ENCODE results near the gene CLK3.
"Not testable (repeated sequence)": the region's sequence is repeated elsewhere in the genome, so short reads cannot be mapped to it uniquely, and the experiment has no call there.

CLK3 gene

DNA sequence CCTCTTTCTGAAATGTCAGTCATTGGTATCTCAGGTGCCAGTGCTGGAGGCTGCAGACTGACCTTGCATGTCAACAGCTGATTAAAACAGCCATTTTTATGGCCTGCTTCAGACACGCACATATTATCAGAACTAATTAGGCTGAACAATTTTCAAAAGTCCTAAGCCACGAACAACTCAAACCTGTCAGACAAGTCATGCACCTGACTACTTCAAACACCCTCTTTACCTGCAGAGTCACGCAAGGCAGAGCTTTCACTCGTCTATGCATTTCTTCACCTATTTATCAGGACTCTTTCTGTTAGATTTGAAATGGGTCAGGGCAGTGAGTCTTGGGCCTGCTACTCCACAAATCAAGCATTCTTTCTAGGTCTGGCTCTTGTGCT lies 26.7 kb downstream of the CLK3 start:
- DNase-seq (ENCODE audit: low read depth in 2 of 2): no peak

- DNase-seq (ENCODE audit: low read depth in 2 of 2): no peak
Observed at GRCh38 chr15:74642734-74643664, 27.4 kb downstream of the CLK3 start.

DNA sequence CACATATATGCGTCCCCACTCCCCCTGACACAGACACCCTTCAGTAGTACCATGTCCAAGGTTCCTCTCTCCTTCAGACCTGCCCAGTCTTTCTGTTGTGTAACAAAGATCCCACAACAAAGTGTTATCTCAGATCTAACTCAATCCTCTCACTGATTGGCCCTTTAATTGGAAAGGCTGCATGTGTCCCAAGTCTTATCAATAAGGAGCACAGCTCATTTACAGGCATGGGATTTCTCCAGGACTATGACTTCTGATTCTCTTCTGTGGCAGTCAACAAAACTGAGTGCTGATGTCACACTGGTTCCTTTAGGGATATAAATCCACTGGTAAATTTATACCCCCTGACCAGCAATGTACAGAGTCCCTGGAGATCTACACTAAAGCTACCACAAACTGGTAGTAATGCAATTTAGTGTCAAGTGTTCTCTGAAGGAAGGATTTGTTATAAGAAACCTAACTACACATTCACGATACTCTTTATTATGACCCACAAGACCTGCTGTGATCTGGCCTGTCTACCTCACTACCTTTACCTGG lies 28.1 kb downstream of the CLK3 start:
- DNase-seq (ENCODE audit: low read depth in 2 of 2): no peak

DNA sequence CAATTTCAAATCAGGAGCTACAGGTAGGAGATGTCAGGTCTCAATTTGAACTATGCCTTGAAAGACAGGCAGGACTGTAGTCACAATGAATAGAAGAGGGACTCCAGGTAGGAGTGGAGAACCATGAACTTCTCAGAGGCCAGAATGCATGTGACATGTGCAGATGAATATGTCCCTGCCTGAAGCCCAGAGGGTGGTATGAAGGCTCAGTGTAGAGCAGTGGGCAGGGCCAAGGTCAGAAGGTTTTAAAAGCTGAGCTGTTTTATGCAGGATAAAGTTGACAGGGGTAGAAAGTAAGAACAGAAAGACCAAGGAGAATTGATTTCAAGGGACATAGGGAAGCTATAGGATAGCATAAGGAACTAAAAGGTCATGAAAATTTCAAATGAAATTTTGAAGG lies 30.8 kb downstream of the CLK3 start:
- no peak for DNase-seq (ENCODE audit: low read depth in 2 of 2)

DNA sequence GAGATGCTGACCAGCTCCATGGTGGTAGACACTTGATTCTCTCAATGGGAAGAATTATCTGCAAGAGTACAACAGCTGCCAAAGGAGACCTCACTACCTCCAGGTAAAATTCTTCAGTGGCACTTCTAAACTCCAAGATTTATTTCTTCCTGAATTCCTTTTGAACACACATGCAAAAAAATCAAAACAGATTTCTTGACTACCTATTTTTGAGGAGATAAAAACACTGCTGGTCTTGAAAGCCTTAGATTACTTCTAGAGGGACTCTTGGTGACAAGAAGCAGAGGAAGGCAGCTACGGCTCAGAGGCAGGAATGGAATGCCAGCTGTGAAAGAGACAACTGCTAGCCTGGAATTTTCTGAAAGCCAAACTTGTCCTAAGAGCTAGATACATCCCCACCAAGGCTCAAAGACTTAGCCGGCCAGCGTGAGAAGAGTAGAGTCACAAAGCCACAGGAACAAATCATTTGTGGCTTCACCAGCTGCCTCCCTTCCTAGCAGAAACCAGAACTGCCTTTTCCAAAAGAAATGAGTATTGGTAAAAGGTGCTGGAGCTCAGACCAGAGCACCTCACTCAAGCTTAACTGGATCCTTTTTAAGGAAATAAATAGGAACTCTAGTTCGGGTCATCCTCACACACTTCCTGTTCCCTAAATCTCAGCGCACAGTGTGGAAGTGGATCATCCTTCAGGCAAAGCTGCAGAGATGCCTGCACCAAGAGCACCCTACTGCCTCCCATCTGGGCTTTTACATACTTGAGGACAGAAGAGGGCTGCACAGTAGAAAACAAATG lies 32.6 kb downstream of the CLK3 start:
- DNase-seq (ENCODE audit: low read depth in 2 of 2): no peak

DNA sequence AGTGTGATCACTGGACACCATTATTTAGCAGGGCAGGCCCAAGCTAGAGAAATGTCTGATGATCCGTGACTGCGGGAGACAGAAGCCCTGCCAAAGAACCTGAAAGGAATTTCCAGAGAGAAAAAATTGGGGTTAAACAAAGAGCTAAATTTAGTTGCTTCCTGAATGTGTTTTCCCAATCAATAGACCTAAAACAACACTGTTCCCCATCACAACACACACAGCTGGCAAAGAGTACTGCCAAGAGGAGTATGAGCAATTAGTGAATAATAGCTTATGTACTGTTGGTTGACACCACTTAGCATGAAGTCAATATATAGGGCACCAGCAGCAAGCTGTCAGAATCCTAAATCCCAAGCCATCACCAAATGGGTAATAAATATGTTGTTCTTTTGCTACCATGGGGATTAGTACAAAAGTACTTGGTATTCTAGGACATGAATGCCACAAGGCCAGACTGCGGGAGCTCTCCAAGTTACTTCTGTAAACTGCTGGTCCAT lies 35.7 kb downstream of the CLK3 start:
- DNase-seq (ENCODE audit: low read depth in 2 of 2): no peak

GRCh38 chr15:74653426-74654102 lies 37.9 kb downstream of the CLK3 start:
- no peak for DNase-seq (ENCODE audit: low read depth in 2 of 2)

DNA sequence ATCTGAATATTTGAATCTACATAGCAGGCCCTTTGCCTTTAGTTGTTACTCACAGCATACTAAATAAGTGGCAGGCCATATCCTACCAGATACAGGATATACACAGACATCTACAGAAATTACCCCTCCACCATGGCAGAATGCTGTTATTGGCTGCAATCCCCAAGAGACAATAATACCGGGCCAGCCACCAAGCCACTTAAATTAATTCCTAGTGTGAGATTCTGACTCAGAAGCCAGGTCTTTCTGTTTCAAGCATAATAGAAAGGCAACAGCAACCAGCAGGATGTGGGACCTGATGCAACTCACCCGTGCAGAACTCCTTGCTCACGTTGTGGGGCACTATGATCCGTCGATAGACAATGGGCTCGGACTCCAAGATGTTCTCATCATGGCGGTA lies 39.8 kb downstream of the CLK3 start:
- no peak for DNase-seq (ENCODE audit: low read depth in 2 of 2)

DNA sequence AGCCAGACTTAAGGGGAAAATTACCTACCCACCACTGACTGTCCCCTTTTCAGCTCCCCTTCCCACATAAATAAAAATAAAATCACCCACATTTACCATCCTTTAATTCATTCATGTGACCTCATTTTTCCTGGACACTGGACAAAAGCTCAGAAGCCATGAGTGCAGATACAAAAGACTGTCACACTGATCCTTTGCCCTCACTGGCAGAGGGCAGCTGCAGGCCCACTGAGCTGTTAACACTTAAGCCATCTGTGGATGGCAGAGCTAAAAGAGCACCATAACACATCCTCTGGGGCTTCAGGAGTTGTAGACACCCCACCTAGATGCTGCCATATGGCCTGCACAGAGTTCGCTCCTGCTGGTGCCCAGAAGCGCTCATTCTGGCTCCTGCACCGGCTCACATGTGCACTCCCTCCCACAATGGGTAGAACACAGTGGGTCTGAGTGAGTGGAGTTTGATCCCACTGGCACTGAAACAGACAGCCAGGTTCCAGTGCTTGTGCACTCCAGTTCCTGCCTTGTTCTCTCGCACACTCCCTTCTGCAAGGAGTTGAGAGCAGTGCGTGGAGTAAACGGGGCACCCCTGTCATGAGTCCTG lies 41.4 kb downstream of the CLK3 start:
- no peak for DNase-seq (ENCODE audit: low read depth in 2 of 2)

- DNase-seq (ENCODE audit: low read depth in 2 of 2): no peak
Observed at GRCh38 chr15:74657846-74658245, 42.2 kb downstream of the CLK3 start.

DNA sequence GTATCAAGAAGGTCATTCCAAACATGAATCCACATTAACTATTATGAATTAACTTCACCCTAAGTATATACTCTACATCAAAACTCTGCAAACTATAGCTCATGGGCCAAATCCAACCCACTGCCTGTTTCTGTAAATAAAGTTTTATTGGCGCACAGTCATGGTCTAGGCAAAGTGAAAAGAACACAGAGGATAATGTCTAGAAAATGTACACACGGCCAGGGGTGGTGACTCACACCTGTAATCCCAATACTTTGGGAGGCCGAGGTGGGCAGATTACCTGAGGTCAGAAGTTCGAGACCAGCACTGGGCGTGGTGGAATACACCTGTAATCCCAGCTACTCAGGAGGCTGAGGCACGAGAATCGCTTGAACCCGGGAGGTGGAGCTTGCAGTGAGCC lies 45.6 kb downstream of the CLK3 start:
- not testable (repeated sequence) for DNase-seq (ENCODE audit: low read depth in 2 of 2)

- DNase-seq (ENCODE audit: low read depth in 2 of 2): no peak
Observed at GRCh38 chr15:74662064-74662860, 46.6 kb downstream of the CLK3 start.

DNA sequence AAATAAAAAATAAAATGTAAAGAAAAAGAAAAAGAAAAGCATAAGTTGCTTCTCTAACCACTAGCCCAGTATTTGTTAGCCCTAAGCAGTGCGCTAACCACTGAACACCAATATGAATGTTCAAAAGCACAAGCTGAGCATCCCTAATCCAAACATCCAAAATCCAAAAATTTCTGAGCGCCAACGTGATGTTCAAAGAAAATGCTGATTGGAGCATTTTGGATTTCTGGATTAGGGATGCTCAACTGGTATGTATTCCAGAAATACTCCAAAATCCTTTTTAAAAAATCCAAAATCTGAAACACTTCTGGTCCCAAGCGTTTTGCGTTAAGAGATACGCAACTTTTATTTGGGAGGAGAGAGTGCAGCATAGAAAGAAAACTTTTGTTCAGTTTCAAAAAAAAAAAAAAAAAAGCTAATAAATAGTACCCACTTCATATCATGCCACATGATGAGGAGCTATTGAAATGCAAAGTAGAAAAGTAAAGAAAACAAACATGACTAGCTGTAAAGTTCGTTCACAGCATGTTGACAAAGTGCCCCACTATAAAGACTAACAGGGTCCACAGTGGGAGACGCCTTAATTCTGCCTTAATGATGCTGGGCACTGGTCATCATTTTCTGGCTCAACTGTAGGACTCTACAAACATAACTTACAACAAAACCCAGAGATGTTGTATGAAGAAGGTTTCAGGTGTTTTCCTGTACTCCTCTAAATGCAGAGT lies 47.8 kb downstream of the CLK3 start:
- DNase-seq (ENCODE audit: low read depth in 2 of 2): no peak

DNA sequence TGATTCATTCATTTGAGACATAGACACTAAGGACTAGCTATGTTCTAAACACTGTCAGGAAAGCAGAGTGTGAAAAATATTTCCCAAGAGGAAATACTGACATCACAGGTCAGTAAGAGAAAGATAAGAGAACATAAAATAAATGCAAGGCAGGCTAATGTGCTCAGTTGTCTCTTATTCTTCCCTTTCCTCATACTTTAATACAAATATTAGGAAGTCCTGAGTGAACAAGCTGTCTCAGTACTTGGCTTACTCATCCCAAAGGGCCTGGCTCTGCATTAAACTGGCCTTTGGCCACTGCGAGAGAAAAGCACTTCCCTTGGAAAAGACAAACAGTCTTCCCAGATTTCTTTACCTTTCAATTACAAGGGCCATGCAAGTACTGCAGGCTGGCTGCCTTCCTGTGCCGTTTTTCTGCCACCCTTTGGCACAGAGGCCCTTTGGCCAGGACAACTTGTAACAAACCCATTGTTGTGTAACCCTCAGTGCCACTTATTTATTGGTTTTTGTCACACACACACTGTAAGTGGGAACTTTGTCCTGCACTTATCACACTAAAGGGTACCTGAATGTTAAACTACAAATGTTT lies 48.5 kb downstream of the CLK3 start:
- no peak for DNase-seq (ENCODE audit: low read depth in 2 of 2)

GRCh38 chr15:74664670-74665069 lies 49.0 kb downstream of the CLK3 start:
- DNase-seq (ENCODE audit: low read depth in 2 of 2): no peak

- no peak for DNase-seq (ENCODE audit: low read depth in 2 of 2)
Observed at GRCh38 chr15:74667975-74668374, 52.3 kb downstream of the CLK3 start.

DNA sequence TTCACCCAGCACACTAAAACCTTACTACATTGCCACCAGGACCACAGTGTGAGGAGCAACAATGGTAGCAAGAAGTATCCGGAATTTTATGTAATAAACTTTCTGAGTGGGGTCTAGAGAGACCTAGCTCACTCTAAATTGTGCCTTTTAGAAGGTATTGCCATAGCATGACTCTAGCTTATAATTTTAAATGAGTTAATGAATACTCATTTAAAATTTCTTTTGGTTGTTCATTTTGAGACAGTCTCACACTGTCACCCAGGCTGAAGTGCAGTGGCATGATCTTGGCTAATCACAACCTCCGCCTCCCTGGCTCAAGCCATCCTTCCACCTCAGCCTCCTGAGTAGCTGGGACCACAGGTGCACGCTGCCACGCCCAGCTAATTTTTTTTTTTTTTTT lies 54.0 kb downstream of the CLK3 start:
- DNase-seq (ENCODE audit: low read depth in 2 of 2): no peak

- DNase-seq (ENCODE audit: low read depth in 2 of 2): no peak
Observed at GRCh38 chr15:74674161-74674560, 58.5 kb downstream of the CLK3 start.

GRCh38 chr15:74676801-74677200 lies 61.2 kb downstream of the CLK3 start:
- DNase-seq (ENCODE audit: low read depth in 2 of 2): no peak
